ENCODE measurements around the gene OR52E2.

DNA sequence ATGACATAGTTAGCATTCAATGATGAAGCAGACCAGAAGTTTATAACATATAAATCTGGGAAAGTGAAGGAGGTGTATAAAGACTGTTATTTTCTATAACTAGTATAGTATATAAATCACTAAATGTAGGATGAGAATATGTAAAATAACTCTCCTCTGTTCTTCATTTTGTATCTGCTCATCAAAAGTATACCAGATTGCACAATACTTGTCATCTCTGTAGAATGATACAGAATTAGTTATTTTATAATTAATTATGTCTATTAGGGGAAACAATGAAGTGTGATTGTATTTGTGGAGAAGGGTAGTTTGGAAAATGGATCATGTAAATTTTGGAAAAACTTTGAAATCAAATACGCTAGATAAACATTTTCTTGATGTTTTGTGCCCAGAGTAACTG lies 46.4 kb downstream of the OR52E2 start:
- TF ChIP-seq, protein P1, sequence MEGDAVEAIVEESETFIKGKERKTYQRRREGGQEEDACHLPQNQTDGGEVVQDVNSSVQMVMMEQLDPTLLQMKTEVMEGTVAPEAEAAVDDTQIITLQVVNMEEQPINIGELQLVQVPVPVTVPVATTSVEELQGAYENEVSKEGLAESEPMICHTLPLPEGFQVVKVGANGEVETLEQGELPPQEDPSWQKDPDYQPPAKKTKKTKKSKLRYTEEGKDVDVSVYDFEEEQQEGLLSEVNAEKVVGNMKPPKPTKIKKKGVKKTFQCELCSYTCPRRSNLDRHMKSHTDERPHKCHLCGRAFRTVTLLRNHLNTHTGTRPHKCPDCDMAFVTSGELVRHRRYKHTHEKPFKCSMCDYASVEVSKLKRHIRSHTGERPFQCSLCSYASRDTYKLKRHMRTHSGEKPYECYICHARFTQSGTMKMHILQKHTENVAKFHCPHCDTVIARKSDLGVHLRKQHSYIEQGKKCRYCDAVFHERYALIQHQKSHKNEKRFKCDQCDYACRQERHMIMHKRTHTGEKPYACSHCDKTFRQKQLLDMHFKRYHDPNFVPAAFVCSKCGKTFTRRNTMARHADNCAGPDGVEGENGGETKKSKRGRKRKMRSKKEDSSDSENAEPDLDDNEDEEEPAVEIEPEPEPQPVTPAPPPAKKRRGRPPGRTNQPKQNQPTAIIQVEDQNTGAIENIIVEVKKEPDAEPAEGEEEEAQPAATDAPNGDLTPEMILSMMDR (IDR thresholded peaks at IDR 0.05; ENCODE audit: poor library complexity), result no peak
- TF ChIP-seq EZH2 (IDR thresholded peaks at IDR 0.05; ENCODE audit: borderline replicate concordance), result no peak

Data from hepatocyte (in vitro differentiated cells).